Stomach (tissue), 9 donors: Measurements from ENCODE around the gene CCDC124. TPM values are rescaled to one million over a fixed set of nuclear protein-coding genes. Genes with fewer than 3 reads are reported as not detected.

Experiments used
- DNase-seq, 2 donors: peaks; one replicate each; pipeline versions ENCODE4 v3.0.0 to v3.0.0-alpha.2; 2013 to 2019
- H3K27ac ChIP-seq, 5 donors: fragments of 200-600 bp in 4 of 5; sonication (generic) in 4 of 5; one replicate each; pipeline ENCODE4 v1.5.1; 2013 to 2019; ENCODE audit warnings: mild to moderate bottlenecking in 1 of 5, moderate library complexity in 1 of 5
- H3K27me3 ChIP-seq, 3 donors: fragments of 200-600 bp; sonication (generic); one replicate each; pipeline ENCODE4 v1.5.1; 2017 to 2019; ENCODE audit warnings: mixed run types in 1 of 3
- H3K36me3 ChIP-seq, 4 donors: fragments of 200-600 bp; sonication (generic); 1 replicate in 3 of 4; 2 replicates in 1 of 4; pipeline ENCODE4 v1.5.1; 2016 to 2019
- H3K4me1 ChIP-seq, 4 donors: fragments of 200-600 bp; sonication (generic); one replicate each; pipeline ENCODE4 v1.5.1; 2016 to 2019
- H3K4me3 ChIP-seq, 4 donors: fragments of 200-600 bp; sonication (generic) in 3 of 4; one replicate each; pipeline ENCODE4 v1.5.1; 2016 to 2019; ENCODE audit warnings: mild to moderate bottlenecking in 1 of 4
- H3K9me3 ChIP-seq, 4 donors: fragments of 200-600 bp; sonication (generic); one replicate each; pipeline ENCODE4 v1.5.1; 2016 to 2019
- EP300 ChIP-seq: sonication (generic); formaldehyde crosslinking; IDR thresholded peaks from one replicate; pipeline ENCODE4 v1.6.1; 2017; ENCODE audit warnings: antibody characterized with exemption
- POLR2A ChIP-seq, 4 donors: fragments of 450-650 bp; IDR thresholded peaks; one replicate each; pipeline ENCODE4 v1.6.1; 2016; ENCODE audit warnings: antibody characterized with exemption in 4 of 4, control low read depth in 2 of 4, mild to moderate bottlenecking in 1 of 4, moderate library complexity in 1 of 4
- POLR2AphosphoS5 ChIP-seq, 3 donors: sonication (generic); formaldehyde crosslinking; IDR thresholded peaks; one replicate each; pipeline ENCODE4 v1.6.1; 2016; ENCODE audit warnings: antibody characterized with exemption in 3 of 3
- WGBS, 5 donors: extraction: QIAGEN DNeasy Blood & Tissue Kit in 3 of 5; methylation state at CpG; one replicate each; pipeline versions ENCODE4 v1.1.5 to v1.1.7; 2013 to 2018; 5-methylcytosine and 5-hydroxymethylcytosine counted together
- intact Hi-C: fragments of 100-400 bp; cut with DNase I; formaldehyde crosslinking; loops from one replicate; pipeline ENCODE4 v1.15.1; 2023; ENCODE audit warnings: low total_unique reads
- polyA plus RNA-seq, 3 donors: library from polyadenylated mRNA; stranded (reverse); fragments of 200-250 nt; gene quantifications; one replicate each; pipeline ENCODE4 v1.2.3, GENCODE V29; 2013
- small RNA-seq, 4 donors: library from RNA; depleted of rRNA; stranded (forward); fragments of <200 nt; gene quantifications; one replicate each; pipeline ENCODE3, GENCODE V24; 2016
- total RNA-seq, 5 donors: library from RNA; depleted of rRNA; stranded (reverse); fragments of >200 nt; gene quantifications; one replicate each; pipeline versions ENCODE4 v1.1.0 to v1.2.3, GENCODE V29; 2014 to 2016
- TF ChIP-seq, protein P1 (sequence below), 7 experiments: fragments of 450-650 bp in 4 of 7; fragments of 200-600 bp in 3 of 7; sonication (generic) in 3 of 7; IDR thresholded peaks; one replicate each; pipeline ENCODE4 v1.5.1; 2016 to 2019; ENCODE audit warnings: antibody characterized with exemption in 7 of 7, control low read depth in 2 of 7, mild to moderate bottlenecking in 1 of 7
- donor health status: healthy with polysubstance abuse.
- donor health status: Bipolar disorder and iron deficiency.
- donor health status: healthy.

Gene CCDC124
- total and polyA plus RNA-seq, 8 donors = 15.8 to 149 (median 89.3) TPM

DNA sequence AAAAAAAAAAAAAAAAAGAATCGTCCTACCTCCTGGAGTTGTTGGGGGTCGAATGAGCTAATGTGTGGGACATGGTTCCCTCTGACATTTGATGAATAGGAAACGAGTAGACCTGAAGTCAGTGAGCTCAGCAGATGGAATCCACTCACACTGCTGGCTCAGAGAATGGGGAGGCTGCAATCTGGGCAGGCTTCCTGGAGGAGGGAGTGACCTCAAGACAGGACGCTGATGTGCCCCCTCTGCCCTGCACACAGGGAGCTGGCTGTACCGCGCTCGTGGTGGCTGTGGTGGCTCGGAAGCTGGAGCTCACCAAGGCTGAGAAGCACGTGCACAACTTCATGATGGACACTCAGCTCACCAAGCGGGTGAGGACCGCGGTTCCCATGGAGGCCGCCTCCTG is 55.3 kb downstream of the CCDC124 start:
- Histone ChIP-seq H3K36me3 (no peaks in the 10 kb centered on the region), H3K4me1 (no peaks in the 10 kb centered on the region), H3K4me3 (no peak overlapping the region), H3K27me3 (peaks cover 0 to 27% (median 0%) of the 10 kb centered on the region in 3 donors), H3K27ac (no peak overlapping the region), H3K9me3 (no peaks in the 10 kb centered on the region)
- TF ChIP-seq, protein P1, sequence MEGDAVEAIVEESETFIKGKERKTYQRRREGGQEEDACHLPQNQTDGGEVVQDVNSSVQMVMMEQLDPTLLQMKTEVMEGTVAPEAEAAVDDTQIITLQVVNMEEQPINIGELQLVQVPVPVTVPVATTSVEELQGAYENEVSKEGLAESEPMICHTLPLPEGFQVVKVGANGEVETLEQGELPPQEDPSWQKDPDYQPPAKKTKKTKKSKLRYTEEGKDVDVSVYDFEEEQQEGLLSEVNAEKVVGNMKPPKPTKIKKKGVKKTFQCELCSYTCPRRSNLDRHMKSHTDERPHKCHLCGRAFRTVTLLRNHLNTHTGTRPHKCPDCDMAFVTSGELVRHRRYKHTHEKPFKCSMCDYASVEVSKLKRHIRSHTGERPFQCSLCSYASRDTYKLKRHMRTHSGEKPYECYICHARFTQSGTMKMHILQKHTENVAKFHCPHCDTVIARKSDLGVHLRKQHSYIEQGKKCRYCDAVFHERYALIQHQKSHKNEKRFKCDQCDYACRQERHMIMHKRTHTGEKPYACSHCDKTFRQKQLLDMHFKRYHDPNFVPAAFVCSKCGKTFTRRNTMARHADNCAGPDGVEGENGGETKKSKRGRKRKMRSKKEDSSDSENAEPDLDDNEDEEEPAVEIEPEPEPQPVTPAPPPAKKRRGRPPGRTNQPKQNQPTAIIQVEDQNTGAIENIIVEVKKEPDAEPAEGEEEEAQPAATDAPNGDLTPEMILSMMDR (IDR thresholded peaks at IDR 0.05) = no peak
- TF ChIP-seq POLR2A (IDR thresholded peaks at IDR 0.05) = no peak
- TF ChIP-seq EP300 = no peak
- no peak for TF ChIP-seq POLR2AphosphoS5 (IDR thresholded peaks at IDR 0.05)
- intact Hi-C loops = no loop called here
- no peak for DNase-seq
- 74 to 92% (median 86%) methylated on average over 11 to 13 of the region's 13 CpGs for WGBS, 5 donors

DNA sequence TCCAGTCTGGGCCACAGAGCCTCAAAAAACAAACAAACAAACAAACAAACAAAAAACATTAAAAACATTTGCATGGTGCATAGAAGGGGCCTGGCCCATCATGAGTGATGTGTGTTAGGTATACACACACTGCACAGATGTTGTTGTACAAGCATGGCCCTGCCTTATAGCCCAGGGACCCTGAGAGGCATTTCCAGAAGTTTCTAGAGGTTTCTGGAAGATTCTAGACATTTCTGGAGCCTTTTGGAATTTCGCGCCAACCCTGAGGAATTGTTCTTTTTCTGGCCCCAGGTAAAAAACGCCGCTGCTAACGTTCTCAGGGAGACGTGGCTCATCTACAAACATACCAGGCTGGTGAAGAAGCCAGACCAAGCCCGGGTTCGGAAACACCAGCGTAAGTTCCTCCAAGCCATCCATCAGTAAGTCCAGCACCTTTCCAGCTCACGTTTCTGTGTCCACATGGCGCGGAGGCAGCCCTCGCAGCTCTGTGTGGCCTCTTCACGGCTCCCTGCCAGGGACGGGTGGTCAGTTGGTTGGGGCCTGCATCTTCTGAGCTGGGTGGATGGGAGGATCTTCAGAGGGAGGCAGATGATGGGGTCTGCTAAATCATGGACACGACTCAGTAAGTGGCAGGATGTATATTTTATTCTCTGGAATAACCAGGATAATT is 56.7 kb downstream of the CCDC124 start:
- DNase-seq = no peak
- intact Hi-C loops = loop anchor here (10.0 kb wide), 1 partner anchor 125 kb away; no protein-coding TSS in a partner anchor
- no peak overlapping the region for H3K27ac ChIP-seq
- peaks cover 0 to 26% (median 0%) of the 10 kb centered on the region in 3 donors for H3K27me3 ChIP-seq
- TF ChIP-seq POLR2A (IDR thresholded peaks at IDR 0.05) (no peak), EP300 (no peak), POLR2AphosphoS5 (IDR thresholded peaks at IDR 0.05) (no peak)
- TF ChIP-seq, protein P1 (IDR thresholded peaks at IDR 0.05) = no peak
- H3K36me3 ChIP-seq = no peaks in the 10 kb centered on the region
- H3K4me1 ChIP-seq = no peaks in the 10 kb centered on the region
- no peak overlapping the region for H3K4me3 ChIP-seq
- H3K9me3 ChIP-seq = no peaks in the 10 kb centered on the region
- 88 to 93% (median 89%) methylated on average over 16 of the region's 16 CpGs for WGBS, 5 donors

DNA sequence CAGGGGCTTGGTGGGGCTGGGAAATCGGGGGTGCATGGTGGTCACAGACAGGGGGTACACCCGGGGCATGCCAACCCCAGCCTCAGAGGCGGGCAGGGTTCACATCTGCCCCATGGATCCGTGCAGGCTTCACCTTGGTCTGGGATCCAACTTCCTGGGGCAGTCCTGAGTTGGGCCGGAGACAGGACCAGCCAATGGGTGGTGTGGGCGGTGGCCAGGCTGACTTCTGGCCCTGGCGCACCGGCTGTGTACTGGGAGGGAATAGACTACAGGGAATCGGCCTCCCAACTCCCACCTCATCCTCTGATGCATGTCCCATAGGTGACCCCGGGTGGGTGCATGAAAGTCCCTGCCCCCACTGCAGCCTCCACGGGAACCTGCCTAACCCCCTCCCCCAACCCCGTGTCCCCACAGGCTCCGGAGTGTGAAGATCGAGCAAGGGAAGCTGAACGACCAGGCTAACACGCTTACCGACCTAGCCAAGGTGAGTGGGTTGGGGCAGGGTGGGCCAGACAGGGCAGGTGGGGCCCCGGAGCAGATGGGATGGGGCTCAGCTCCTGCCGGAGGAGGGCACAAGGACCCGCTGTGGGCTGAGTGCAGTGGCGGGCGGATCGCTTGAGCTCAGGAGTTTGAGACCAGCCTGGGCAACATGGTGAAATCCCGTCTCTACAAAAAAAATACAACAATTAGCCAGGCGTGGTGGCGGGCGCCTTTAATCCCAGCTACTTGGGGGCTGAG is 60.4 kb downstream of the CCDC124 start:
- no peak for DNase-seq
- Histone ChIP-seq H3K4me3 (no peak overlapping the region), H3K27me3 (peaks cover 0 to 30% (median 0%) of the 10 kb centered on the region in 3 donors), H3K27ac (no peak overlapping the region), H3K9me3 (no peaks in the 10 kb centered on the region), H3K36me3 (no peaks in the 10 kb centered on the region), H3K4me1 (peaks cover 0 to 4% (median under 1%) of the 10 kb centered on the region in 4 donors)
- TF ChIP-seq EP300 (no peak), POLR2AphosphoS5 (IDR thresholded peaks at IDR 0.05) (no peak), POLR2A (IDR thresholded peaks at IDR 0.05) (no peak)
- TF ChIP-seq, protein P1 (IDR thresholded peaks at IDR 0.05) = no peak
- WGBS, 5 donors = 73 to 81% (median 78%) methylated on average over 19 to 27 of the region's 27 CpGs
- intact Hi-C loops = loop anchor here (10.0 kb wide), 1 partner anchor 128 kb away; no protein-coding TSS in a partner anchor

Small RNAs within 50 kb of the gene (small RNA-seq; reads per million reads assigned to genes)
- gene RNA5SP468 = 0 reads per million in 4 donors

Other genes starting within 250 kb of the CCDC124 start
- 1 to 10 TPM in 1 of 5 donors, under 1 TPM in 3, not detected in 1; under 0.01 to 2.2 (median 0.44) TPM for gene UNC13A, start 244.7 kb upstream of the CCDC124 start, total RNA-seq
- gene UNC13A, start 244.7 kb upstream of the CCDC124 start, polyA plus RNA-seq = under 1 TPM; 0.08 to 0.31 (median 0.15) TPM
- 100 to 1,000 TPM in 1 of 5 donors, 10 to 100 TPM in 3, 1 to 10 TPM in 1; 8.3 to 193 (median 67.1) TPM for gene MAP1S, start 213.5 kb upstream of the CCDC124 start, total RNA-seq
- 10 to 100 TPM; 14.9 to 25.2 (median 25.0) TPM for gene MAP1S, start 213.5 kb upstream of the CCDC124 start, polyA plus RNA-seq
- gene FCHO1, start 181.5 kb upstream of the CCDC124 start, total RNA-seq = 1 to 10 TPM in 3 of 5 donors, under 1 TPM in 1, not detected in 1; 0.55 to 9.3 (median 2.0) TPM
- gene FCHO1, start 181.5 kb upstream of the CCDC124 start, polyA plus RNA-seq = under 1 TPM; 0.53 to 0.92 (median 0.75) TPM
- gene B3GNT3, start 137.9 kb upstream of the CCDC124 start, total RNA-seq = 100 to 1,000 TPM in 1 of 5 donors, 10 to 100 TPM in 4; 11.9 to 117 (median 25.7) TPM
- gene B3GNT3, start 137.9 kb upstream of the CCDC124 start, polyA plus RNA-seq = 10 to 100 TPM; 11.3 to 39.3 (median 11.3) TPM
- gene INSL3, start 111.5 kb upstream of the CCDC124 start, total RNA-seq = not detected
- gene INSL3, start 111.5 kb upstream of the CCDC124 start, polyA plus RNA-seq = under 1 TPM in 1 of 3 donors, not detected in 2; 0.23 TPM
- 10 to 100 TPM in 2 of 5 donors, 1 to 10 TPM in 2, under 1 TPM in 1; 0.89 to 50.2 (median 3.9) TPM for gene JAK3, start 85.0 kb upstream of the CCDC124 start, total RNA-seq
- gene JAK3, start 85.0 kb upstream of the CCDC124 start, polyA plus RNA-seq = 1 to 10 TPM; 2.3 to 3.2 (median 2.6) TPM
- gene RPL18A, start 73.1 kb upstream of the CCDC124 start, total RNA-seq = 1,000 to 10,000 TPM in 3 of 5 donors, 100 to 1,000 TPM in 2; 854 to 1,923 (median 1,089) TPM
- gene RPL18A, start 73.1 kb upstream of the CCDC124 start, polyA plus RNA-seq = 1,000 to 10,000 TPM; 3,674 to 4,061 (median 3,993) TPM
- 100 to 1,000 TPM in 2 of 5 donors, 10 to 100 TPM in 1, 1 to 10 TPM in 1, not detected in 1; 4.0 to 116 (median 70.7) TPM for gene SLC5A5, start 61.1 kb upstream of the CCDC124 start, total RNA-seq
- 10 to 100 TPM in 1 of 3 donors, 1 to 10 TPM in 2; 1.3 to 19.7 (median 1.4) TPM for gene SLC5A5, start 61.1 kb upstream of the CCDC124 start, polyA plus RNA-seq
- gene KCNN1, start 34.1 kb downstream of the CCDC124 start, total RNA-seq = not detected
- gene KCNN1, start 34.1 kb downstream of the CCDC124 start, polyA plus RNA-seq = under 1 TPM in 2 of 3 donors, not detected in 1; 0.23 to 0.46 TPM
- gene ARRDC2, start 75.2 kb downstream of the CCDC124 start, total RNA-seq = 100 to 1,000 TPM in 1 of 5 donors, 10 to 100 TPM in 4; 19.8 to 130 (median 60.8) TPM
- 10 to 100 TPM; 31.4 to 34.1 (median 32.7) TPM for gene ARRDC2, start 75.2 kb downstream of the CCDC124 start, polyA plus RNA-seq
- 1 to 10 TPM in 1 of 5 donors, under 1 TPM in 1, not detected in 3; 0.18 to 9.3 TPM for gene IL12RB1, start 153.9 kb downstream of the CCDC124 start, total RNA-seq
- under 1 TPM in 2 of 3 donors, not detected in 1; 0.68 to 0.87 TPM for gene IL12RB1, start 153.9 kb downstream of the CCDC124 start, polyA plus RNA-seq
- 10 to 100 TPM in 3 of 5 donors, 1 to 10 TPM in 2; 1.7 to 29.0 (median 10.7) TPM for gene MAST3, start 164.8 kb downstream of the CCDC124 start, total RNA-seq
- 1 to 10 TPM; 1.8 to 4.0 (median 1.9) TPM for gene MAST3, start 164.8 kb downstream of the CCDC124 start, polyA plus RNA-seq
- 100 to 1,000 TPM in 1 of 5 donors, 10 to 100 TPM in 3, 1 to 10 TPM in 1; 6.6 to 490 (median 22.2) TPM for gene PIK3R2, start 220.1 kb downstream of the CCDC124 start, total RNA-seq
- gene PIK3R2, start 220.1 kb downstream of the CCDC124 start, polyA plus RNA-seq = 1 to 10 TPM; 2.0 to 5.5 (median 2.6) TPM
- 100 to 1,000 TPM in 1 of 5 donors, 10 to 100 TPM in 3, not detected in 1; 37.3 to 199 (median 43.9) TPM for gene IFI30, start 240.8 kb downstream of the CCDC124 start, total RNA-seq
- 100 to 1,000 TPM in 1 of 3 donors, 10 to 100 TPM in 2; 53.2 to 103 (median 82.9) TPM for gene IFI30, start 240.8 kb downstream of the CCDC124 start, polyA plus RNA-seq